Caco-2 (cell line): ENCODE measurements around the gene GLRX2. TPM values are rescaled to one million over a fixed set of nuclear protein-coding genes. Genes with fewer than 3 reads are reported as not detected.

Experiments
- BruUV-seq: library from RNA; stranded (reverse); fragments of 400-500 nt; replicated peaks from 2 replicates; lab custom pipeline; 2021; lab: Mats Ljungman, UMichigan
- CTCF ChIA-PET: fragments of 300-600 bp; sonication (Branson Sonifier 250); formaldehyde crosslinking; loops from one replicate; lab custom pipeline; 2022; ENCODE audit warnings: antibody characterized with exemption; lab: Charles Lee
- POLR2A ChIA-PET: fragments of 300-600 bp; sonication (Branson Sonifier 250); formaldehyde crosslinking; loops from one replicate; lab custom pipeline; 2022; ENCODE audit warnings: antibody characterized with exemption; lab: Charles Lee
- DNase-seq, 2 experiments: peaks; one replicate each; pipeline versions ENCODE4 v3.0.0 to v3.0.0-alpha.2; 2020 to 2022
- H3K27me3 ChIP-seq: replicated peaks from 2 replicates; pipeline ENCODE4 v1.6.0; 2011; ENCODE audit warnings: low read length; ENCODE audit not compliant: control insufficient read depth, insufficient read depth
- H3K36me3 ChIP-seq: 2 replicates; pipeline ENCODE4 v1.5.1; 2011; ENCODE audit warnings: low read length; ENCODE audit not compliant: control insufficient read depth, insufficient read depth
- H3K4me1 ChIP-seq: fragments of 250-450 bp; sonication (Bioruptor Pico); 2 replicates; pipeline ENCODE4 v1.5.1; 2020; ENCODE audit warnings: mild to moderate bottlenecking
- H3K4me3 ChIP-seq: 2 replicates; pipeline ENCODE4 v1.5.1; 2011; ENCODE audit warnings: low read depth, mild to moderate bottlenecking, control low read depth, low read length
- H3K9me3 ChIP-seq: fragments of 250-450 bp; sonication (Bioruptor Pico); 2 replicates; pipeline ENCODE4 v1.5.1; 2020; ENCODE audit warnings: mild to moderate bottlenecking, moderate library complexity
- H3K27ac Mint-ChIP-seq: one replicate; pipeline ENCODE4 v1.8.0; 2022; ENCODE audit warnings: mixed read lengths; ENCODE audit not compliant: unreplicated experiment
- H3K27me3 Mint-ChIP-seq: one replicate; pipeline ENCODE4 v1.8.0; 2022; ENCODE audit warnings: mixed read lengths; ENCODE audit not compliant: insufficient read depth, unreplicated experiment
- H3K36me3 Mint-ChIP-seq: one replicate; pipeline ENCODE4 v1.8.0; 2022; ENCODE audit warnings: mild to moderate bottlenecking, mixed read lengths; ENCODE audit not compliant: insufficient read depth, unreplicated experiment
- H3K4me1 Mint-ChIP-seq: one replicate; pipeline ENCODE4 v1.8.0; 2022; ENCODE audit warnings: low read depth, mixed read lengths; ENCODE audit not compliant: unreplicated experiment
- H3K4me3 Mint-ChIP-seq: one replicate; pipeline ENCODE4 v1.8.0; 2022; ENCODE audit warnings: mild to moderate bottlenecking, moderate library complexity, mixed read lengths; ENCODE audit not compliant: unreplicated experiment
- H3K9me3 Mint-ChIP-seq: one replicate; pipeline ENCODE4 v1.8.0; 2022; ENCODE audit warnings: mixed read lengths; ENCODE audit not compliant: unreplicated experiment
- intact Hi-C: fragments of 100-400 bp; cut with micrococcal nuclease; formaldehyde crosslinking; loops from one replicate; pipeline ENCODE4 v1.10.0; 2022; ENCODE audit not compliant: unreplicated experiment
- total RNA-seq: library from RNA; stranded (reverse); gene quantifications from 2 replicates; pipeline ENCODE4 v1.2.3, GENCODE V29; 2022
- TF ChIP-seq, protein P1 (sequence below), 2 experiments: fragments of 200-600 bp in 1 of 2; IDR thresholded peaks; 1 replicate in 1 of 2; 2 replicates in 1 of 2; pipeline versions ENCODE4 v1.5.1 to v1.8.0; 2011 to 2022; ENCODE audit warnings: antibody characterized with exemption in 1 of 2, control low read depth in 1 of 2, inconsistent platforms in 1 of 2, low read depth in 1 of 2, low read length in 1 of 2, mild to moderate bottlenecking in 1 of 2, moderate library complexity in 1 of 2; ENCODE audit not compliant: insufficient read depth in 1 of 2, severe bottlenecking in 1 of 2, unreplicated experiment in 1 of 2

The GLRX2 gene
- total RNA-seq, 1 experiment from 2014 or later, result 20.7 TPM

DNA sequence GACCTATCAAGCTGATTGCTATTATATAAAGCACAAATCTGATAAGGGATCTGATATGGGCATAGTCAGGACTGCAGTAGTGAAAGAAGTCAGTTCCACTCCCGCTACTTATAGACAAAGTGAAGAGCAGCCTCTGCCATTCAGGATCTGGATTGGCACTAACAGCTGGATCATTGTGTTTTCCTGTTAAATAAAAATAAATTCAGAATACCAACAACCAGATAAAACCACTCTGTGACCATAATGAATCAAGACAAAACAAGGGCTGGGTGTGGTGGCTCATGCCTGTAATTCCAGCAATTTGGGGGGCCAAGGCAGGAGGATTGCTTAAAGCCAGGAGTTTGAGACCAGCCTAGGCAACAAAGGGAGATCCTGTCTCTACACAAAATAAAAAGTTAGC is 5.0 kb upstream of the GLRX2 start:
- Mint-ChIP-seq H3K27me3 (no peaks in the 10 kb centered on the region), H3K4me1 (peaks cover 9% of the 10 kb centered on the region), H3K9me3 (no peaks in the 10 kb centered on the region), H3K36me3 (no peaks in the 10 kb centered on the region), H3K4me3 (no peak overlapping the region), H3K27ac (no peak overlapping the region)
- intact Hi-C loops, result no loop called here
- Histone ChIP-seq H3K36me3 (no peaks in the 10 kb centered on the region), H3K4me3 (no peak overlapping the region), H3K27me3 (no peaks in the 10 kb centered on the region), H3K4me1 (peaks cover 33% of the 10 kb centered on the region), H3K9me3 (no peaks in the 10 kb centered on the region)
- TF ChIP-seq, protein P1, sequence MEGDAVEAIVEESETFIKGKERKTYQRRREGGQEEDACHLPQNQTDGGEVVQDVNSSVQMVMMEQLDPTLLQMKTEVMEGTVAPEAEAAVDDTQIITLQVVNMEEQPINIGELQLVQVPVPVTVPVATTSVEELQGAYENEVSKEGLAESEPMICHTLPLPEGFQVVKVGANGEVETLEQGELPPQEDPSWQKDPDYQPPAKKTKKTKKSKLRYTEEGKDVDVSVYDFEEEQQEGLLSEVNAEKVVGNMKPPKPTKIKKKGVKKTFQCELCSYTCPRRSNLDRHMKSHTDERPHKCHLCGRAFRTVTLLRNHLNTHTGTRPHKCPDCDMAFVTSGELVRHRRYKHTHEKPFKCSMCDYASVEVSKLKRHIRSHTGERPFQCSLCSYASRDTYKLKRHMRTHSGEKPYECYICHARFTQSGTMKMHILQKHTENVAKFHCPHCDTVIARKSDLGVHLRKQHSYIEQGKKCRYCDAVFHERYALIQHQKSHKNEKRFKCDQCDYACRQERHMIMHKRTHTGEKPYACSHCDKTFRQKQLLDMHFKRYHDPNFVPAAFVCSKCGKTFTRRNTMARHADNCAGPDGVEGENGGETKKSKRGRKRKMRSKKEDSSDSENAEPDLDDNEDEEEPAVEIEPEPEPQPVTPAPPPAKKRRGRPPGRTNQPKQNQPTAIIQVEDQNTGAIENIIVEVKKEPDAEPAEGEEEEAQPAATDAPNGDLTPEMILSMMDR (IDR thresholded peaks at IDR 0.05; ENCODE audit: insufficient read depth in 1 of 2, low read depth in 1 of 2, low read length in 1 of 2, severe bottlenecking in 1 of 2, unreplicated experiment in 1 of 2), result no peak
- no TSS peak for BruUV-seq
- ChIA-PET CTCF (no interaction called here), POLR2A (no interaction called here)
- DNase-seq, result no peak

DNA sequence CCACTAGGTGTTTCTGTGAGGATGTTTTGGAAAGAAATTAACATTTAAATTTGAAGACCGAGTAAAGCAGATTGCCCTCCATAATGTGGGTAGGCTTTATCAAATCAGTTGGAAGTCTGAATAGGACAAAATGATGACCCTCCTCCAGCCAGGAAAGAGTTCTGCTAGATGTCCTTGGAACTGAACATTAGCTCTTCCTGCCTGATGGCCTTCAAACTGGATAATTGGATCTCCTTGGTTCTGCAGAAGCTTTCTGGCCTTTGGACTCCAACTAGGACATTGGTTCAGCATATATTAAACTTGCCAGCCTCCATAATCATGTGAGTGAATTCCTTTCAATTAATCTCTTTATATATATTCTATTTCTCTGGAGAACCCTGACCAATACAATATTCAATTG is 4.4 kb upstream of the GLRX2 start:
- TF ChIP-seq, protein P1 (IDR thresholded peaks at IDR 0.05; ENCODE audit: insufficient read depth in 1 of 2, low read depth in 1 of 2, low read length in 1 of 2, severe bottlenecking in 1 of 2, unreplicated experiment in 1 of 2), result no peak

DNA sequence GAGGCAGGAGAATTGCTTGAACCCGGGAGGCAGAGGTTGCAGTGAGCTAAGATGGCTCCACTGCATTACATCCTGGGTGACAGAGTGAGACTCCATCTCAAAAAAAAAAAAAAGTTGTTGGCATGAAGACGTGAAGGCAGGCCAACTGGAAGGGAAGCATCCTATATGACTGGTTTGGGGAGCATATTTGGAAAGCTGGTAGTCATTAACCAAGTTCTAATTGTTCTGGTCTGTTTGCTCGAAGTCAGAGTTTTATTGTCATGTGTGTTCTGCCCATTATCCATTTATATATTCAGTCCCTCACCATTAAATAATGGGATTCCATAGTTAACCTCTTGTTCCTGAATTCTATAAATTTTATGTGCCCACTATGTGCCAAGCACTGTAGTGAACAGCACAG is 3.3 kb upstream of the GLRX2 start:
- Mint-ChIP-seq H3K27ac (no peak overlapping the region), H3K4me1 (peaks cover 7% of the 10 kb centered on the region), H3K36me3 (peaks cover 9% of the 10 kb centered on the region), H3K27me3 (no peaks in the 10 kb centered on the region), H3K4me3 (no peak overlapping the region), H3K9me3 (no peaks in the 10 kb centered on the region)
- BruUV-seq, result no TSS peak
- Histone ChIP-seq H3K27me3 (no peaks in the 10 kb centered on the region), H3K4me1 (peaks cover 20% of the 10 kb centered on the region), H3K36me3 (no peaks in the 10 kb centered on the region), H3K4me3 (no peak overlapping the region), H3K9me3 (no peaks in the 10 kb centered on the region)
- DNase-seq, result no peak
- ChIA-PET CTCF (no interaction called here), POLR2A (no interaction called here)
- TF ChIP-seq, protein P1 (IDR thresholded peaks at IDR 0.05; ENCODE audit: insufficient read depth in 1 of 2, low read depth in 1 of 2, low read length in 1 of 2, severe bottlenecking in 1 of 2, unreplicated experiment in 1 of 2), result no peak
- intact Hi-C loops, result no loop called here

More for the DNA sequence above, 4.4 kb upstream of the GLRX2 start:
- peaks cover 28% of the 10 kb centered on the region for H3K4me1 ChIP-seq
- H3K4me3 ChIP-seq, result no peak overlapping the region
- H3K36me3 ChIP-seq, result no peaks in the 10 kb centered on the region
- peaks cover 6% of the 10 kb centered on the region for H3K36me3 Mint-ChIP-seq
- intact Hi-C loops, result no loop called here
- H3K9me3 Mint-ChIP-seq, result no peaks in the 10 kb centered on the region
- no peak for DNase-seq
- H3K27me3 ChIP-seq, result no peaks in the 10 kb centered on the region
- no peak overlapping the region for H3K27ac Mint-ChIP-seq
- ChIA-PET CTCF (no interaction called here), POLR2A (no interaction called here)
- no peaks in the 10 kb centered on the region for H3K9me3 ChIP-seq
- no TSS peak for BruUV-seq
- no peak overlapping the region for H3K4me3 Mint-ChIP-seq
- H3K4me1 Mint-ChIP-seq, result peaks cover 9% of the 10 kb centered on the region
- no peaks in the 10 kb centered on the region for H3K27me3 Mint-ChIP-seq
